ENCODE measurements around the gene POM121L12.

The POM121L12 gene

GRCh38 chr7:53035499-53036412 lies at the start of gene POM121L12:
TSS of gene POM121L12 (plus strand) at chr7:53035633. CDS start at chr7:53035672, 39 bp downstream.
- H4K20me1 ChIP-seq (ENCODE audit: insufficient read depth), result no peaks in the 10 kb centered on the region
- H3K36me3 ChIP-seq (ENCODE audit: insufficient read depth), result no peaks in the 10 kb centered on the region
- H3K79me2 ChIP-seq (ENCODE audit: insufficient read depth, low read depth), result no peaks in the 10 kb centered on the region
- TF ChIP-seq, protein P1, sequence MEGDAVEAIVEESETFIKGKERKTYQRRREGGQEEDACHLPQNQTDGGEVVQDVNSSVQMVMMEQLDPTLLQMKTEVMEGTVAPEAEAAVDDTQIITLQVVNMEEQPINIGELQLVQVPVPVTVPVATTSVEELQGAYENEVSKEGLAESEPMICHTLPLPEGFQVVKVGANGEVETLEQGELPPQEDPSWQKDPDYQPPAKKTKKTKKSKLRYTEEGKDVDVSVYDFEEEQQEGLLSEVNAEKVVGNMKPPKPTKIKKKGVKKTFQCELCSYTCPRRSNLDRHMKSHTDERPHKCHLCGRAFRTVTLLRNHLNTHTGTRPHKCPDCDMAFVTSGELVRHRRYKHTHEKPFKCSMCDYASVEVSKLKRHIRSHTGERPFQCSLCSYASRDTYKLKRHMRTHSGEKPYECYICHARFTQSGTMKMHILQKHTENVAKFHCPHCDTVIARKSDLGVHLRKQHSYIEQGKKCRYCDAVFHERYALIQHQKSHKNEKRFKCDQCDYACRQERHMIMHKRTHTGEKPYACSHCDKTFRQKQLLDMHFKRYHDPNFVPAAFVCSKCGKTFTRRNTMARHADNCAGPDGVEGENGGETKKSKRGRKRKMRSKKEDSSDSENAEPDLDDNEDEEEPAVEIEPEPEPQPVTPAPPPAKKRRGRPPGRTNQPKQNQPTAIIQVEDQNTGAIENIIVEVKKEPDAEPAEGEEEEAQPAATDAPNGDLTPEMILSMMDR (conservative IDR thresholded peaks at IDR 0.05; ENCODE audit: low read depth, low read length), result no peak
- H3K4me2 ChIP-seq, result no peak within 1 kb of the TSS
- H3K27me3 ChIP-seq (ENCODE audit: insufficient read depth, low read depth), result no peaks in the 10 kb centered on the region
- no peak within 1 kb of the TSS for H3K27ac ChIP-seq
- H3K9ac ChIP-seq, result no peak within 1 kb of the TSS
- no peaks in the 10 kb centered on the region for H3K4me1 ChIP-seq (ENCODE audit: low read depth, poor library complexity, severe bottlenecking)
- H3K4me3 ChIP-seq (IDR thresholded peaks at IDR 0.05; ENCODE audit: insufficient read depth, low read depth, low read length), result no peak within 1 kb of the TSS
- H2AFZ ChIP-seq (ENCODE audit: low read depth), result no peak within 1 kb of the TSS

- no peak overlapping the region for H3K27ac ChIP-seq
- no peaks in the 10 kb centered on the region for H3K27me3 ChIP-seq (ENCODE audit: insufficient read depth, low read depth)
- no peak overlapping the region for H3K9ac ChIP-seq
- no peaks in the 10 kb centered on the region for H4K20me1 ChIP-seq (ENCODE audit: insufficient read depth)
- TF ChIP-seq, protein P1 (conservative IDR thresholded peaks at IDR 0.05; ENCODE audit: low read depth, low read length), result no peak
- no peak overlapping the region for H3K4me3 ChIP-seq (IDR thresholded peaks at IDR 0.05; ENCODE audit: insufficient read depth, low read depth, low read length)
- no peak overlapping the region for H3K4me2 ChIP-seq
- no peaks in the 10 kb centered on the region for H3K4me1 ChIP-seq (ENCODE audit: low read depth, poor library complexity, severe bottlenecking)
- H3K79me2 ChIP-seq (ENCODE audit: insufficient read depth, low read depth), result no peaks in the 10 kb centered on the region
- H2AFZ ChIP-seq (ENCODE audit: low read depth), result no peak overlapping the region
- no peaks in the 10 kb centered on the region for H3K36me3 ChIP-seq (ENCODE audit: insufficient read depth)
These were observed 43.4 kb upstream of the POM121L12 start for GRCh38 chr7:52992001-52992400.

GRCh38 chr7:52992479-52993162 lies 42.8 kb upstream of the POM121L12 start:
- Histone ChIP-seq H3K27me3 (ENCODE audit: insufficient read depth, low read depth) (no peaks in the 10 kb centered on the region), H3K4me2 (no peak overlapping the region), H3K79me2 (ENCODE audit: insufficient read depth, low read depth) (no peaks in the 10 kb centered on the region), H3K27ac (no peak overlapping the region), H3K4me1 (ENCODE audit: low read depth, poor library complexity, severe bottlenecking) (no peaks in the 10 kb centered on the region), H2AFZ (ENCODE audit: low read depth) (no peak overlapping the region), H4K20me1 (ENCODE audit: insufficient read depth) (no peaks in the 10 kb centered on the region), H3K4me3 (IDR thresholded peaks at IDR 0.05; ENCODE audit: insufficient read depth, low read depth, low read length) (no peak overlapping the region), H3K9ac (no peak overlapping the region), H3K36me3 (ENCODE audit: insufficient read depth) (no peaks in the 10 kb centered on the region)
- TF ChIP-seq, protein P1 (conservative IDR thresholded peaks at IDR 0.05; ENCODE audit: low read depth, low read length), result no peak

DNA sequence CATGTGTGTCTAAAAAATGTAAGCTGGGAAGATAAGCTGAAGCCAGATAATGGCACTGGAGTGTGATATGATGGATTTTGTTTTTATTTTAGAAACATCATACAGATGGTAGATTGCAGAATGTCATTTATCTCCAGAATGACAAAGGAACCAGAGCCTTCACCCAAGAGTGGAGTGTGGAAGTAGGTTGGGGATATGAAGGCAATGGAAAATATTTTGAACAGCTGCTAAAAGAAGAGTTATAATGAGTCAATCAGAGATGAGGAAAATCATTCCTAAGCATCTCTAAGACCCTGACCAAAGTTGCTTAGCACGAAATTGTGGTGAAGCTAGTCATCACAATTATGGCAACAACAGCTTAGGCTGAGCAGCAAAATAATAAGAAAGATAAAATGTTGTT lies 39.8 kb upstream of the POM121L12 start:
- Histone ChIP-seq H3K36me3 (ENCODE audit: insufficient read depth) (no peaks in the 10 kb centered on the region), H4K20me1 (ENCODE audit: insufficient read depth) (no peaks in the 10 kb centered on the region), H3K79me2 (ENCODE audit: insufficient read depth, low read depth) (no peaks in the 10 kb centered on the region), H3K4me2 (no peak overlapping the region), H3K4me1 (ENCODE audit: low read depth, poor library complexity, severe bottlenecking) (no peaks in the 10 kb centered on the region), H3K4me3 (IDR thresholded peaks at IDR 0.05; ENCODE audit: insufficient read depth, low read depth, low read length) (no peak overlapping the region), H3K27me3 (ENCODE audit: insufficient read depth, low read depth) (no peaks in the 10 kb centered on the region), H3K27ac (no peak overlapping the region), H3K9ac (no peak overlapping the region), H2AFZ (ENCODE audit: low read depth) (no peak overlapping the region)
- TF ChIP-seq, protein P1 (conservative IDR thresholded peaks at IDR 0.05; ENCODE audit: low read depth, low read length), result no peak
